Measurements from ENCODE around the gene TAF5L.
"Not testable (repeated sequence)": the region's sequence is repeated elsewhere in the genome, so short reads cannot be mapped to it uniquely, and the experiment has no call there.

The TAF5L gene

DNA sequence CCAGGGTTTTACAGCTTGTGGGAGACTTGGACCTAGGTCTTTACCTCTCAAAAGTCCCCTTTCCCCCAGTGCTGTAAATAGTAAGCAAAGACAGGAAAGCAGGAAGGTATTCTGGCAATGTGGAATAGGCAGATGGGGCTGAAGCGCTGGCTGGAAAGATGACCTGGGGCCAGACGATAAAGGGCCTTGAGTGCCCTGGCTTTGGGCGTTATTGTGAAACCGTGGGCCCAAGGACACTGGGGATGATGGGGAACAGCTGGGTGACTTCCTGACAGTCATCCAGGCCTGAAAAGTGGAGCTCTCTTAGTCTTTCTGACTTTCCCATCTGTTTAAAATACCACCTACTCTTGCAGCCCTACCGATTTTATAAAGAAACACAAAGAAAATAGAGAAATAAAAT is 16.5 kb upstream of the TAF5L start:
- no peak for DNase-seq (ENCODE audit: low spot score)

DNA sequence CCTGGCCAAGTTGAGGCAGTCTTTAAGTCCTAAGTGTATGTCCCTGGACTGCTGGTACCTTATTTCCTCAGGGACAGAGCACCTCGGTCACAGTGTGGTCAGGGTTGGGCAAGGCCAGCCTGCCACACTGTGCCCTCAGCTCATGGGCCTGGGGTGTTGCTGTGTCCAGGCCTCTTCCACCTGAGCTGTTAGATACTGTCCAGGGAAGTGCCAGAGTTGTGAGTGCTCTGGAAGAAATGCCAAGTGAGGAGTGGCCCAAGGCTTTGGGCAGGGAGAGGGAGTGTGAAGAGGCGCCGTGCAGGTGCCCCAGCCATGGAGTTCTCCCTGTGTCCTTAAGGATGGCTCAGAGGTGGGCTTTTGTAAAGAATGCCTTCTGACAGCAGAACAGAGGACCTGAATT is 15.4 kb upstream of the TAF5L start:
- DNase-seq (ENCODE audit: low spot score): no peak

DNA sequence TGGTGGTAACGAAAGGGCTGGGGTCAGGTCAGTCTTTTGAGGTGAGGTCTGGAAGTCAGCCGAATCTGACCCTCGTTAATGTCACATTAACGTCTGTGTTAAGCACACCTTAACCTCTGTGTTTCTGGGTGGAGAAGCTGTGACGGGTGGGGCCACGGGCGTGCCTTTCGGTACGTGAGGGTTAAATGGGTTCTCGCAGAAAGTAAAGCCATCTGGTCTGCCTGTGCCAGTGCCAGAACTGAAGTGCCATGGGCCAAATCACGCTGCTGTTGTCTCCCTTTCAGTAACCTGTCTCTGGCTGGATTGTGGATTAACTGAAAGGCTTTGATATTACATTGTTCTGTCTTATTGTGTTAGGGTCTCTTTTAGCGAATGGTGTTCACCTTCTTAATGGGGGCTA is 14.5 kb upstream of the TAF5L start:
- no peak for DNase-seq (ENCODE audit: low spot score)

DNA sequence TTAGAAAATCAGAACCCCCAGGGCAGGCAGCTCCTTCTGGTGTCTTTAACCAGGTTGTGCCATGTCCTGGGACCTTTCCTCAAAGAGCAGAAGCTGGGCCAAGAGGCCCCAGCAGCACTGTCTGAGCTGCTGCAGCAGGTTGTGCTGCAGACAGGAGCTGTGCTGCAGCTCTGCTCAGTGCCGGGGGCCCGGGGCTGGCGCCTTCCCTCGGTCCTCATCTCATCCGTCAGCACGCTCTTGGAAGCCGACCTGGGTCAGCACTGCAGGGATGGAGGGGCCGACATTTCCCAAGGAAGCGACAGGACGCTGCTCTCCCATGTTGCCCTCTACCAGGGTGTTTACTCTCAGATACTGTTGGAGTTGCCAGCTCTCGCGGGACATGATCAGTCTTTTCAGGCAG is 11.8 kb upstream of the TAF5L start:
- DNase-seq (ENCODE audit: low spot score): no peak

DNA sequence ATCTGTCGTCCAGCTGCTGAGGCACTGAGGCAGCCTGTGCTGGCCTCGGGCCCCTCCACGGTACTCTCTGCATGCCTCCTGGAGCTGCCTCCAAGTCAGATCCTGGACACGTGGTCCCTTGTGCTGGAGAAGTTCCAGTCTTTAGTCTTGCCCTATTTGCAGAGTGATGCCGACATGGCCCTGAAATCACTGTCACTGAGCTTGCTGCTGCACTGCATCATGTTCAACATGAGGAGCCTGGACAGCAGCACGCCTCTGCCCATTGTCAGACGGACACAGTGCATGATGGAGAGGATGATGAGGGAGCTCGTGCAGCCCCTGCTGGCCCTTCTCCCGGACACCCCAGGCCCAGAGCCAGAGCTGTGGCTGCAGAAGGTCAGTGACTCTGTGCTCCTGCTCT is 10.1 kb upstream of the TAF5L start:
- no peak for DNase-seq (ENCODE audit: low spot score)

DNA sequence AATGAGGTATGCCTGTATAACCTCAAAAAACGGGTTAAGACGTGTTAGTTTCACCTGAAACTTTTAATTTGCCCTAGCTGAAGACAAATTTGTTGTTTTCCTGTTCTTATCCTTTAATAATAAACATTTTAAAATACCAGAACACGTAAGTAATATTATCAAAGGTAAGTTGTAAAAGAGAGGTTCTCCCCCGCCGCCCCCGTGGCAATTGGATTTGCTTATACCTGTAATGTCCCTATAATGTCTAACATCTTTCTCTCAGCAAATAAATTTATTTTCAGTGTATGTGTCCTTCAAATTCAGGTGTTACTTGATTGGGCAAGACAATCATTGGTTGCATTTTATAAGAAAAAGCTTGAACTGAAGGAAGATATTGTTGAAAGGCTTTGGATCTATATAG is 6.0 kb upstream of the TAF5L start:
- DNase-seq (ENCODE audit: low spot score): no peak

DNA sequence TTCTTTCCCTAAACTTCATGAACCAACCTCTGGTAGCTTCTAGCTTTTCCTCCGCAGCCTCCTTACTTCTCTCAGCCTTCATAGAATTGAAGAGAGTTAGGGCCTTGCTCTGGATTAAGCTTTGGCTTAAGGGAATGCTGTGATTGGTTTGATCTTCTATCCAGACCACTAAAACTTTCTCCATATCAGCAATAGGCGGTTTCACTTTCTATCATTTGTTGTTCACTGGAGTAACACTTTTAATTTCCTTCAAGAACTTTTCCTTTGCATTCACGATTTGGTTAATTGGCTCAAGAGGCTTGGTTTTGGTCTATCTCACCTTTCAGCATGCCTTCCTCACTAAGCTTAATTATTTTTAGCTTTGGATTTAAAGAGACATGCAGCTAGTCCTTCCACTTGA is 5.2 kb upstream of the TAF5L start:
- no peak for DNase-seq (ENCODE audit: low spot score)

DNA sequence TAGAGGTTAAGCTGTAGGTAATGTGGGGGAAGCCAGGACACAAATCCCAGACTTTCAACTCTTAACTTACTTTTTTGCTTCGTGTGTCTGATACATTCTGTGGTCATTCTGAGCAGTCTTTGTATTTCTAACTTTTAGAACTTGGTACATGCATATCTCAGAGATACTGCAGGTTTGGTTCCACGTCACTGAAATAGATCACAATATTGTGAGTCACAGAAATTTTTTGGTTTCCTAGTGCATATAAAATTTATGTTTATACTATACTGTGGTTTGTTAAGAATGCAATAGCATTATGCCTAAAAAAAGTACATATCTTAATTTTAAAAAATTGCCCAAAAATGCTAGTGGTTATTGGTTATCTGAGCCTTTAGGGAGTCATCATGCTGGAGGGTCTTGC is 3.3 kb upstream of the TAF5L start:
- no peak for DNase-seq (ENCODE audit: low spot score)

DNA sequence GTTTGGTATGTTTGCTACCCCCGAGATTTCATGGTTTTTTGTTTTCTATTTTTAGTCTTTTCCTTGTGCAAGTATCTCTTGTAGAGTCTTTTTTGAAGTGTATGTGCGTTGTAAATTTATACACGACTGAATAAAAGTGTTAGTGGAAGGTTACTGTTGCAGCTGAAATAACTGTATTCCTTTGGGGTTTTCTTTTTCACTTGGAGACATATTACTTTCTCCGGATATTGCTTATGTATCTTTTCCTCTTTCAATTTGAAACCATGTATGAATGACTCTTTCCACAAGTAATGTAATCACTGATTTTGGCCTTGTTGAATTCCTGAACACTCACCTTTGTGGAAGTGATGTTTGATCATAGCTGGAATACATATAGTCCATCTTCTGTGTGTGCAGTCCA is 1.1 kb upstream of the TAF5L start:
- DNase-seq (ENCODE audit: low spot score): no peak

DNA sequence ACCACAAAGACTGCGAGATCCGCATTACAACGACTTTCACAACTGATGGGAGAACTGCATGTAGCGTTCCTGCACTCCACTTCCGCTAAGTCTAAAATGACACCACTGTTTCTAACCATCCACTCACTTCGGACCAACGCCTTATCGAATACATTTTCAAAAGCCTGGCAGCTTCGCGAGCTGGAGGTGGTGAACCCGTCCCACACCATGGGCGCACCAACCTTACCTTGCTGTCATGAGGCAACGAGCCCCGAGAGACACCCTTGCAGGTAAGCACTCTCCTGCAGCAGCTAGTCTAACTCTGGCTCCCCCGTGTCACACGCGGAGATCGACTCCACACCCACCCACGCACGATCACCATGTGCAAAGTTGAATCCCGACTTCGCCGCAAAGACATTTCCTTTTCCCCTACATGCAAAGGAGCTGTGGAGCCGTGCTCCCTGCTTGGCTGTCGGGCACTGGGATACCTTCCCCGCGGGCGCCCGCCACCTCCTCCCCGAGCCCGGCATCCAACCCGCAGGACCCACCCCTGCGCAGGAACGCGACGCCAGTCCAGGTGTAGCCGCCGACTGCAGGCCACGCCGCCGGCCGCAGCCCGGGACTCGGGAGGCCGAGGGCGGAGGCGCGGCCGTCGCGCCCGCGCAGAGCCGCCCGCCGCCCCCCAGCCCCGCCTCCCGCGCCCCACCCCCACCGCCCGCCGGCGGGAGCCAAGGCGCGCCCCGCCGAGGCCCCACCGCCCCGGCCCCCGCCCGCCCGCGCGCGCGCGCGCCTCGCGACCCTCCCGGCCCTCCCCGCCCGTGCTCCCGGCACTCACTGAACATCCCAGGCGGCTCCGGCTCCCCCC is 629 bp downstream of the TAF5L start:
- DNase-seq (ENCODE audit: low spot score): peak; percentile 26

DNA sequence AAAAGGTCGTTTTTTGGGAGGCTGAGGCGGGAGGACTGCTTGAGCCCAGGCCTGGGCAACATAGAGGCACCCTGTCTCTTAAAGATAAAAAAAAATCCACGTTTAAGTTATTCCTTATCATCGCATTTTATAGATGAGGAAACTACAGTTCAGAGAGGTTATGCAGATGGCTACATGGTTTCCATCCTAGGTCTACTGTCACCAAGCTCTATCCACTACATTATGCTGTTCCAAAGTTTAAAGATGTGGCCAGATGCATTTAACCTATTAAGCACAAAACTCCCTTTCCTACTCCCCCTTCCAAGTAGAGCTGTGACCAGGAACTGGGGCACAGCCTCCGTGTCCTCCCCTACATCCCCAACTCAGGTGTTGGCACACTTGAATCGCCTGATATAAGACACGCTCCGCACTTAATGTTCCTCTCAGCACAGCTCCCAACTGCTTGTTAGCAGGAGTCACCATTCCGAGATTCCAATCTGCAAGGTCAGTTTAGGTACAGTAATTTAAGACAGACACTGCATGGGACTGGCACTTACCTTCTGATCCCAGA is 1.3 kb downstream of the TAF5L start:
- no peak for DNase-seq (ENCODE audit: low spot score)

DNA sequence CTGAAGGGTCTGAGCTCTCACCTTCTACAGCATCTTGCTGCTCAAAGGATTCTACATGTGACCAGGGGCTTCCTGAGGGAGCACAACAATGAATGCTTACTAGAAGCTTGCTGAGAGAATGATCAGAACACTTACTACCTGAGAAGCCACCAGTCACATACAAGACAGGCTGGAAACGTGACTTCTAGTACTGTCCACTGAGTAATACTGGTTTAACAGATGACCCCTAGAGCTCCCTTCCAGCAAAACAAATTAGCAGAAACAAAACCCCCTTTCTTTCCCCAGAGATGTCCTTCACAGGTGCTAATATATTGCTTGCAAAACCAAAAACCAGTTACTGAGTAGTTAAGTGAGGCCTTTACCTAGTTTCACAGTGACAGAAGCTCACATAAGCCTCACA is 2.1 kb downstream of the TAF5L start:
- DNase-seq (ENCODE audit: low spot score): no peak

DNA sequence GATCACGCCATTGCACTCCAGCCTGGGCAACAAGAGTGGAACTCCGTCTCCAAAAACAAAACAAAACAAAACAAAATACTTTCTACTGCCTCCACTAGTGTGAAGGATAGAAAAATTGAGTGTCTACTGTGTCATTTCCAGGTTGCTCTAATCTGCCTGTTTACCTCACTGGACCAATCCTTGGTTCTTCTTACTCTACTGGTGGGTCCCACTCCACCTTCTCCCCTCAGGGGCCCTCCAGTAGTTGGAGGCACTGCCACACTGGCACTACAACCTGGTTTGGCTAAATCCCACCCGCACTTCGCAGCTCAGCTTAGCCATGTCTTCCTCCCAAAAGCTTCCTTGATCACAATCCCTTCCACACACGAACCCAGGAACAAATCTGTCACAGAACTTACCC is 2.7 kb downstream of the TAF5L start:
- DNase-seq (ENCODE audit: low spot score): no peak

DNA sequence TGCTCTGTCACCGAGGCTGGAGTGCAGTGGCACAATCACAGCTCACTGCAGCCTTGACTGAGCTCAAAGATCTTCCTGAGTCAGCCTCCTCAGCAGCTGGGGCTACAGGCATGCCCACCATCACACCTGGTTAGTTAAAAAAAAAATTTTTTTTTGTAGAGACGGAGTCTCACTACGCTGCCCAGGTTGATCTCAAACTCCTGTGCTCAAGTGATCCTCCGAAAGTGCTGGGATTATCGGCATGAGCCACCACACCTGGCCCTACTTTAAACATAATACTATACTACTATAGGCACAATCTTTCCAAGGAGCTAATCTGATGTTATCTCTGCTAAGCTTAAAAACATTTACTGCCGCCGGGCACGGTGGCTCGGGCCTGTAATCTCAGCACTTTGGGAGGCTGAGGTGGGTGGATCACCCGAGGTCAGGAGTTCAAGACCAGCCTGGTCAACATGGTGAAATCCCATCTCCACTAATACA is 3.2 kb downstream of the TAF5L start:
- DNase-seq (ENCODE audit: low spot score): not testable (repeated sequence)

DNA sequence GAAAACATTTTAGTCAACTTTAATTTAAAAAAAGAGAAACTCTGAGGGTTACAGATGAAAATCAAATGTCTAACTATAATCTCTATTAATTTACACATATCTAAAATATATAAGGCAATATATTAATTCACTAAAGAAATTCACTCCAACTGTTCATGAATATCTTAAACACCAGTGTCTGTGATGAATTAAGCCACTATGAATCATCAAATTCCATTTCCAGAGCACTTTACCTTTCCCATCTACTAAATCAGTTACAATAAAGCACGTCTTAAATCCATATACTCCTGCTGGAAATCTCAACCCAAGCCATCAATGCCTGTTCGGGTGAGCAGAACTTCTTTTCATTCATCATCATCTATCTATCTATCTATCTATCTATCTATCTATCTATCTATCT is 4.3 kb downstream of the TAF5L start:
- DNase-seq (ENCODE audit: low spot score): no peak

DNA sequence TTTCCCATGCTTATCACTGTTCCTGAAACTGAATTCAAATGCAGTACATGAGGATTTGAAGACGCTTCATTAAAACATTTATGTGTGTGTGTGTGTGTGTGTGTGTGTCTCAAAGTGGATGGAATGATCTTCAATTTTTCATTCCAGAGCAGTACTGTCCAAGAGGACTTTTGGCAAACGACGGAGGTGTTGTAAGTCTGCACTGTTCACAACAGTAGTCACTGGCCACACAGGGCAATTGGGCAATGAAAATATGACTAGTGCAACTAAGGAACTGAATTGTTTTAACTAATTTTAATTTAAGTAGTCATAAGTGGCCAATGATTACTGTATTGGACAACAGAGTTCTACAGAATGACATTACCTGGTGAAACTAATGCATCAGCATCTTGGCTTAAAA is 5.0 kb downstream of the TAF5L start:
- DNase-seq (ENCODE audit: low spot score): no peak

DNA sequence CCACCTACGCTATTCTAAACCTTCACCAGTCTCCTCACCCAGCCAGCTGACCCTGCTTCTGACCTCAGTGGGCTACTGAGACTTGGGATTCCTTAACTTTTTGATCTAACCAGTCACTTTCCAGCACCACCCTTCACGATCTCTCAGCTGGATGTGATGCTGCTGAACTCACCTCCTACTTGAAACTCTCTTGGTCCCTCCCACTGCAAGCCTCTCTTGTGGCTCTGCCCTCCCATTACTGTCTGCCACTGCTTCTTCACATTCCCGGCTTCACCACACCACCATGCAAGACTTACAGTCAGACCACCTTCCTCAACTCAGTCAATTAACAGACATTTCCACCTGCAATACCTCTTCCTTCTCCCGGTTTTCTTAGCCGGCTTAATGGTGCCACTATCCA is 6.3 kb downstream of the TAF5L start:
- no peak for DNase-seq (ENCODE audit: low spot score)

DNA sequence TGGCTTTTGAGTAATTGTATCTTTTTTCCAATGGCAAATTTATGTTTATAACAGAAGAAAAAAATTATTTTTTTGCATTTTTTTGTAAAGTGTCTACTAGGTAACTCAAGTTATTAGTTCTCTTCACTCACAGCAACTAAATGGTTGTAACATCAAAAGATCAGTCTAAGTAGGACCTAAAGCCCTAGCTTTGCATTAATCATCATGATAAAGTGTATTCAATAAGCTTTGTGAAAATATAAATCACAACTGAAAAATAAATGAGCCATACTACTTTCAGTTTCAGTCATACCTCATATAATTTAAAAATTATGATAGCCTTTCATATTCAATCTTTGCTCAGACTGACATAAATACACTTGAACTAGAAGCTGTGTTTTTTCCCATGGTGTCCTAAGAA is 6.9 kb downstream of the TAF5L start:
- no peak for DNase-seq (ENCODE audit: low spot score)

DNA sequence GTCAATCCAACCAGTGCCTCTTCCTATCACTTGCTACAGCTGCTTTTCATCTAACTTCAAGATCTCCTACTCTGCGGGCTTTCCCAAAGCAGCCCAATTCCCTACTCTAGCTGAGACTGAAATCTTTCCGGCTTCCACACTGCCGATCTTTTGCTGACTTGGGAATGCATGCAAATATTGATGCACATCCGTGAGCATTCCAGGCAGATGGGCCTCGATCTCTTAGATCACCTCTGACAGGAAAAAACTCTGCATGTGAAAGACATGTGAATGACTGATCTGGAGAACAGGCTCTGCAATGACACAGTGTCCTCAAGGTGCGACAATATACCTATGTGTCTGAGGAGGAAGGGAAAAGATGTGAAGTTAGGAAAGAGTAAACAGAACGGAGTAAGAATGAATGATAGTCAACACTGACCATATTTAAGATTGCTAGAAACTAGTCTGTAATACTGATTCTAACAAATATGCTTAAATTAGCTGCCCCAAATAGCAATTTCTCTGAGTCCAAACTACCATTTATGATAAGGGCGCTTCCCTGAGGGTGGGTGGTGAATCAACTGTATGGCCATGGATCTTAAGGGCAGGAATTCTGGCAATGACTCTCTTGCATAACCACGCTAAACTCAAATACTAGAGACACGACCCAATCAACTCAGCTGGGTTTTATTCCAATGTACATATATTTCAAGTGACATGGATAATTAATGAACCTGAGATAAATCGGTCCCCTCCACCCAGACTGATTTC is 8.4 kb downstream of the TAF5L start:
- no peak for DNase-seq (ENCODE audit: low spot score)

DNA sequence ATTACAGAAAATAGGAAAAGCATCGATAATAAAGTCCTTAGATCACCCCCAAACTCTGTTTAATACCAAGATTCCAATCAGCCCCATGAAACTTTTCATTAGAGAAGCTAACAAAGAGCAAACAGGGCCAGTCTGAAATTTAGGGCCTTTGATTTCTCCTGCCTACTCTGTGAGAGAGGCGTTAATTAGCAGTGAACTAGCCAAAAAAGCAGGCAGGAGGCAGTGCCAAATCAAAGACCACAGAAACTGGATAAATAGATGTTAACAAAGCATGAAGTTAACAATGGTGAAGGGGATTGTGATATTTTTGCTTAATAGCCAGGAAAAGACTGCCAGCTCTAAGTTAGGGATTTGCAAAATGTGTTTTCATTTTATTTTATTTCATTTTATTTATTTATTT is 11.2 kb downstream of the TAF5L start:
- no peak for DNase-seq (ENCODE audit: low spot score)

DNA sequence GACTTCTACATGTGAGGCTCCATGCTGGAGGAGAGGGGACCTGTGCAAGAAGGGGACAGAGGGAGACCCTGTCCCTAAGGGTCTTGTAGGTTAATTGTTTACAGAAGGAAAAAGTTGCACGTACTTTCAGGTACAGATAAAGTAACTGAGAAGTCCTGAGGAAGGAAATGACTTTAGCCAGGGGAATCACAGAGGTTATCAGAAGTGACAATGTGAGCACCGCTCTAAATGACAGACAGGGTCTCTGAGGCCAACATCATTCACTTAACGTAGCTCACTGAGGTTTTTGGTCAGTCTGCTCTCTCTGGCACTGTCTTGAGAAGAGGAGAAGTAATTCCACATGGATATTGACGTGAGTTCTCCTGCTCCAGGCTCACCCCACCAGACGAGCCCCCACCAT is 12.0 kb downstream of the TAF5L start:
- no peak for DNase-seq (ENCODE audit: low spot score)

DNA sequence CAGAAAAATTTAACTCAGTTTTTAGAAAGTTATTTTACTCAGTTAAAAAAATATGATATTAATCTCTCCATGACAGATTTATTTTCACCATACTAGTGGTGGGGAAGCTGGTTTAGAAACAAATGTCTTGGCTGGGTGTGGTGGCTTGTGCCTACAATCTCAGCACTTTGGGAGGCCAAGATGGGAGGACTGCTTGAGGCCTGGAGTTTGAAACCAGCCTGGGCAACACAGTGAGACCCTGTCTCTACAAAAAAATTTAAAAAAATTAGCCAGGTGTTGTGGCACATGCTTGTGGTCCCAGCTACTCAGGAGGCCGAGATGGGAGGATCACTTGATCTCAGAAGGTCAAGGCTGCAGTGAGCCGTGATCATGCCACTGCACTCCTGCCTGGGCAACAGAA is 17.3 kb downstream of the TAF5L start:
- no peak for DNase-seq (ENCODE audit: low spot score)

DNA sequence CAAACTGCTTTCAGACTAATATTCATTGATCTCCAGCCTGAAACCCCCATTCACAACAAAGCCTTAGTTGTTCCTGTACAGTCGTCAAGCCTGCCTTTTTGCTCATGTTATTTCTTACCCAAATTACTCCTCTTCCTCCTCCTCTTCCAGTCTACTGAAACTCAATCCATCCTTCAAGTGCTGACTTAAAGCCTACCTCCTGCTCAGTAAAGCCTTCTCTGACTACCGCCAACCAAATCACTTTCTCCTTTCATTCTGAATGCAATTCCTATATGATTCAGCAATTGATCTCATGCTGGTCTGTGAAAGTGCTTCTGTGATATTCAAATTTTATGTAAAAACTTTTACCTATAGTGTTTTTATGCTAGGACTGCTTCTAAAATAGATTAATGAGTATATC is 18.6 kb downstream of the TAF5L start:
- DNase-seq (ENCODE audit: low spot score): no peak
